Choroid plexus epithelial cell (primary cell): ENCODE results near the gene MYOF.

Source experiments
- DNase-seq: peaks from one replicate; pipeline ENCODE4 v3.0.0-alpha.2; 2010; ENCODE audit warnings: low read depth
- H3K4me3 ChIP-seq: 2 replicates; pipeline ENCODE4 v1.5.1; 2011; ENCODE audit warnings: low read depth, mild to moderate bottlenecking, control low read depth, low read length, moderate library complexity
- CTCF ChIP-seq: conservative IDR thresholded peaks from 2 replicates; pipeline ENCODE4 v1.5.1; 2011; ENCODE audit warnings: low read depth, mild to moderate bottlenecking, control low read depth, inconsistent platforms, low read length, moderate library complexity

MYOF gene

GRCh38 chr10:93277360-93277759, 204.8 kb downstream of the MYOF start:
- TF ChIP-seq CTCF, result no peak
- DNase-seq, result no peak
- H3K4me3 ChIP-seq, result no peak overlapping the region

DNA sequence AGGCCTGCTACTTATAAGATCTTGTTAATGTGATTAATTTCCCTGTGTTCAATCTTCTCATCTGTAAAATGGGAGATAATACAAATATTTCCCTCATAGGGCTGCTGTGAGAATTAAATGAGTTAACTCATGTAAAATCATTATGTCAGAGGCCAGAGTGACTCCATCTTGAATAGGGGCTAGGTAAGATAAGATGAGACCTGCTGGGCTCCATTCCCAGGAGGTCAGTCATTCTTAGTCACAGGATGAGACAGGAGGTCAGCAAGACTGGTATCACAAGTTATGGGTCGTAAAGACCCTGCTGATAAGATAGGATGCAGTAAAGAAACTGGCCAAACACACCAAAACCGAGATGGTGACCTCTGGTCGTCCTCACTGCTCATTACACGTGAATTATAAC, 207.7 kb downstream of the MYOF start:
- DNase-seq, result no peak
- TF ChIP-seq CTCF, result no peak
- no peak overlapping the region for H3K4me3 ChIP-seq

DNA sequence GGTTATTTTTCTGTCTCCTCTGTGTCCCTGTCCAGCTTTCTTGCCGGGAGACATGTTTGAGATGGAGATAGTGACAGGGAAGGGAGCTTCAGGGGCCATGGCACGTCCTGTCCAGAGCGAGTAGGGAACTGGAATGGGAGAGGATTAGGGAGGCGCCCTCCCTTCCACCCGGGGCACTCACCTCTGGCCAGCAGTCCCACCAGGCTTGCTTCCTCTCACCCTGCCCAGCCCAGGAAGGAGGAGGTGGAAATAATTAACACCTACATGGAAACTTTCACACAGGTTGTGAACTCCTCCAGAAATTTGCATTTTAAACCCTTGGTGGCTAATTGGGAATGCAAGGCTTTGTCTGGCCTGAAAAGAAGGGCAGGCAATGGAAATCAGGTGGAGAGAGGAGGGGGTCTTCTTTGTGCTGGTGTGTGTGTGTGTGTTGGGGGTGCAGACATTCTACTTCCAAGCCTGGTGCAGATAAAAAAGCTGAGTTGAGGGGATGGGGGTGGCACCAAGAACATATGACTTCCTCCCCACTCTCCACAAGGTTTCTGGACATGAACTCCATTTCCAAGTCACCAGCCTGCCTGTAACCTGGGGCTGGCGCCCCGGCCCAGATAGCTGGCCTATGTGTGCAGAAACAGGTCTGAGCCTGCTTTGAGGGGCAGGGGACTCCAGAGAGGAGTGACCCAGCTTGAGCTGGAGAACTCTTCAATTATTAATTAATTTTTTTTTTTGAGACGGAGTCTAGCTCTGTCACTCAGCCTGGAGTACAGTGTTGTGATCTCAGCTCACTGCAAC, 209.1 kb downstream of the MYOF start:
- no peak overlapping the region for H3K4me3 ChIP-seq

DNA sequence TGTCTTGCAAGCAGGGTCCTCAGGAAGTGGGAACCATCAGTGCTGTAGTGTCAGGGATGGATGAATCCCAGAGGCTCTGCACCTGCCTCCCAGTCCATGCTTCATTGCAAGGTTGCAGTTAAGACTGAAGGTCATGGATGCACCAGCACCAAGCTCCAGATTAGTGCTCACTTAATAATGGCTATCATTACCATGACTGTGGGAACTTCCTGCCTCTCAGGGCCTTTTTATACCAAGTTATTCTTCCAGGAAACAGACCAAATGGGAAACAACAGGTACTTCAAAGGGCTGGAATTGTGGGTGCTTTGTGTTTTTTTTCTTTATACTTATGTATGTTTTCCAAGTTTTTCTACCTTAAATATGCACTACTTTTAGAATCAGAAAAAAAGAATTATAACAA, 210.8 kb downstream of the MYOF start:
- no peak for TF ChIP-seq CTCF
- H3K4me3 ChIP-seq, result no peak overlapping the region

More for the DNA sequence above, 209.1 kb downstream of the MYOF start:
- TF ChIP-seq CTCF, result no peak
- DNase-seq, result no peak

DNA sequence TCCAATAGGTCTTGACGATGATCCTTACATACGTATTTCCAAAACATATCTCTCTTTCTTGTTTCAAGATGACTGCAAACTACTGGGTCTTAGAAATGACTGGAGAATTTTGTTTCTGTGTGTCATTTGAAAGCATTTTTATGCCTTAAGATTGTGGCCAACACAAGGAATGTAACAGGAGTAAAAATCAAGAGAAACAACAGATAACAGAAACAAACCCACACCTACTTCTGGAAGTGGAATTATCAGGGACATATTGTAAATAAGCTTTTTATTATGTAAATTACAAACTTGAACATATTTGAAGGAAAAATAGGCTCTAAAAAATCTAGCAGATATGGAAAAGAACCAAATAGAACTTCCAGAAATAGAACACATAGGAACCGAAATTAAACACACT, 212.9 kb downstream of the MYOF start:
- H3K4me3 ChIP-seq, result no peak overlapping the region
- no peak for DNase-seq
- TF ChIP-seq CTCF, result no peak

More for the DNA sequence above, 210.8 kb downstream of the MYOF start:
- no peak for DNase-seq

- no peak for TF ChIP-seq CTCF
Observed at GRCh38 chr10:93268021-93268420, 214.1 kb downstream of the MYOF start.

DNA sequence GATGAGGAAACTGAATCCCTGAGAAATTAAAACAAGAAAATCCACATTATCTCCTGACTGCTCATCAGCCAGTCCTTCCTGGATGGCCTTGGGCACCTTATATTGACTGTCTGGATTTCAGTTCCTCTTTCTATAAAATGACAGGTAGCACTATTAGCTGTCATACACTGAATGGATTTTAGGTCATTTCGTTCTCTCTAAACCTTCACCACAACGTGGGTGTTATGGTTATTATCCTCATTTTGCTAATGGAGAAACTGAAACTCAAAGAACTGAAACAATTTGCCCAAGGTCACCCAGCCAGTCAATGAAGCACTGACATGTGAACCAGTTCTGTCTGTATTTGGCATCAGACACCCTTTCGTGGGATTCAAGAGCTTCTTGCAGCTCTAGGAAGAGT, 214.6 kb downstream of the MYOF start:
- H3K4me3 ChIP-seq, result no peak overlapping the region
- no peak for DNase-seq
- no peak for TF ChIP-seq CTCF

More at GRCh38 chr10:93268021-93268420, 214.1 kb downstream of the MYOF start:
- no peak overlapping the region for H3K4me3 ChIP-seq
- DNase-seq, result no peak
